GM19455 (cell line): ENCODE data around the gene DAP3.
"Not testable (repeated sequence)": the region's sequence is repeated elsewhere in the genome, so short reads cannot be mapped to it uniquely, and the experiment has no call there.

ENCODE experiments used
- ATAC-seq: cut with Tn5 transposase; IDR thresholded peaks from one replicate; pipeline ENCODE4 v1.9.1; 2021; ENCODE audit not compliant: unreplicated experiment

DAP3 gene

GRCh38 chr1:155767399-155767989 is 78.6 kb downstream of the DAP3 start:
- not testable (repeated sequence) for ATAC-seq

- ATAC-seq = no peak
Observed at GRCh38 chr1:155769257-155769656, 80.4 kb downstream of the DAP3 start.

- ATAC-seq = no peak
Observed at GRCh38 chr1:155773221-155773620, 84.3 kb downstream of the DAP3 start.

- no peak for ATAC-seq
Observed at GRCh38 chr1:155776414-155776813, 87.5 kb downstream of the DAP3 start.

GRCh38 chr1:155777582-155777981 is 88.7 kb downstream of the DAP3 start:
- no peak for ATAC-seq
